NCI-H748 (cell line): ENCODE results near the gene SLC37A4.
A peak's percentile ranks its signal among the peaks of the same experiment; 100 is the strongest.
"Not testable (repeated sequence)": the region's sequence is repeated elsewhere in the genome, so short reads cannot be mapped to it uniquely, and the experiment has no call there.

Experiments used
- DNase-seq: peaks from one replicate; lab custom pipeline; 2025; ENCODE audit not compliant: unreplicated experiment; lab: John Stamatoyannopoulos, UW

SLC37A4 gene

DNA sequence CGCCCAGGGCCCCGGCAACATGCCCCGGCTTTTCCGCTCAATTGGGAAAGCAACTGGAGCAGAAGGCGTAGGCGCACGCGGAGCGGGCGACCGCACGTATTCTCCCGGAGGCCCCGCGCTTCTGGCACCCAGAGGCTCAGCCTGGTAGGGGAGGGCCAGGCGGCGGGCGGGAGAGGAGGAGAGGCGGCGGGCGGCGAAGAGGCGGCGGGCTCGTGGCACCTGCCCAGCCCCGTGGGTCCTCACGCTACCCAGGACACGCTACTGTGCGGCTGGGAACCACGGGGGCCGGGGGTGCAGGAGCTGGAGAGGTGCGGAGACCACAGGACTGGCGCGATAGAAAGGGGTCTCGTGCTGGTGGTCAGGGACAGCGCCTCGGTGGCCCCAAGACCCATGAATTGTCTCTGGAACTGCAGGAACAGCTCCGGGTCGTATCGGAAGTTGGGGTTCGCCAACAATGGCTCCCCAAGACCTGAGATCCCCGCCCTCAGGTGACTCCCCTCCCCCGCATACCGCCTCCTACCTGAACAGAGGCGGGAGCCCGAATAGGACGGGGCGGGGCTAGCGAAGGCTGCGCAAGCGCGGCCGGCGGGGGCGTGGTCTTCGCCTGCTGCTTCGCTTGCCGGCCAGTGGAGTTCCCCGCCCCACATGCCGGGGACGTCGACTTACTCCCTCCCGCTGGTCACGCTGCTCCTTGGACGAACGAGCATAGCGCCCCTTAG, at the start of gene SLC37A4:
Gene SLC37A4 (minus strand): TSS at position 549 of the 719 bp plus-strand sequence.
- peak; percentile 97 for DNase-seq

DNA sequence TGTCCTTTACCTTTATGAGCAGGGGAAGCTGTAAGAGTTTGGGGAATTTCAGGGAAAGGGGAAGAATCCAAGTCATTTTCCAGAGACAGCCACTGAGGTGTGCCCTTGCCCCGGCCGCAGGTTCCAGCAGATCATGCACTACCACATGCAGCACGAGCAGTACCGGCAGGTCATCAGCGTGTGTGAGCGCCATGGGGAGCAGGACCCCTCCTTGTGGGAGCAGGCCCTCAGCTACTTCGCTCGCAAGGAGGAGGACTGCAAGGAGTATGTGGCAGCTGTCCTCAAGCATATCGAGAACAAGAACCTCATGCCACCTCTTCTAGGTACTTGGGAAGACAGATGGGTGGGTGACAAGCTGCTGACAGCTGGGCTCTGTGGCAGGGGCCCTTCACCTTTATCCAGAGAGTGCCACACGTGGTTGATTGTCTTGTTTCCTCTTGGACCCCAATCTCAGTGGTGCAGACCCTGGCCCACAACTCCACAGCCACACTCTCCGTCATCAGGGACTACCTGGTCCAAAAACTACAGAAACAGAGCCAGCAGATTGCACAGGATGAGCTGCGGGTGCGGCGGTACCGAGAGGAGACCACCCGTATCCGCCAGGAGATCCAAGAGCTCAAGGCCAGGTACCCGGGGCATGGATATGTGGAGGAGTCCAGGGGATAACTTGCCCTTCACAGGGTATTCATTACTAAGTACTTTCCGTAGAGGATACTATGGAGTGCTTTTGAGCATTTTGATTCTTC, 48.2 kb upstream of the SLC37A4 start:
- no peak for DNase-seq

DNA sequence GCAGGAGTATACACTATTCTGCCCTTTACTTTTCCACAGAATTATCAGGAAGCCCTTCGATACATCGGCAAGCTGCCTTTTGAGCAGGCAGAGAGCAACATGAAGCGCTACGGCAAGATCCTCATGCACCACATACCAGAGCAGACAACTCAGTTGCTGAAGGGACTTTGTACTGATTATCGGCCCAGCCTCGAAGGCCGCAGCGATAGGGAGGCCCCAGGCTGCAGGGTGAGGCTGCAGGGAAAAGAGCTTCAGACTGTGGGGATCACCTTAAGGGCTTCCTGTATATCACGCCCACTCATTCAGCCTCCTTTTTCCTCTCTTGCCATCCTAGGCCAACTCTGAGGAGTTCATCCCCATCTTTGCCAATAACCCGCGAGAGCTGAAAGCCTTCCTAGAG, 47.2 kb upstream of the SLC37A4 start:
- DNase-seq, result no peak

DNA sequence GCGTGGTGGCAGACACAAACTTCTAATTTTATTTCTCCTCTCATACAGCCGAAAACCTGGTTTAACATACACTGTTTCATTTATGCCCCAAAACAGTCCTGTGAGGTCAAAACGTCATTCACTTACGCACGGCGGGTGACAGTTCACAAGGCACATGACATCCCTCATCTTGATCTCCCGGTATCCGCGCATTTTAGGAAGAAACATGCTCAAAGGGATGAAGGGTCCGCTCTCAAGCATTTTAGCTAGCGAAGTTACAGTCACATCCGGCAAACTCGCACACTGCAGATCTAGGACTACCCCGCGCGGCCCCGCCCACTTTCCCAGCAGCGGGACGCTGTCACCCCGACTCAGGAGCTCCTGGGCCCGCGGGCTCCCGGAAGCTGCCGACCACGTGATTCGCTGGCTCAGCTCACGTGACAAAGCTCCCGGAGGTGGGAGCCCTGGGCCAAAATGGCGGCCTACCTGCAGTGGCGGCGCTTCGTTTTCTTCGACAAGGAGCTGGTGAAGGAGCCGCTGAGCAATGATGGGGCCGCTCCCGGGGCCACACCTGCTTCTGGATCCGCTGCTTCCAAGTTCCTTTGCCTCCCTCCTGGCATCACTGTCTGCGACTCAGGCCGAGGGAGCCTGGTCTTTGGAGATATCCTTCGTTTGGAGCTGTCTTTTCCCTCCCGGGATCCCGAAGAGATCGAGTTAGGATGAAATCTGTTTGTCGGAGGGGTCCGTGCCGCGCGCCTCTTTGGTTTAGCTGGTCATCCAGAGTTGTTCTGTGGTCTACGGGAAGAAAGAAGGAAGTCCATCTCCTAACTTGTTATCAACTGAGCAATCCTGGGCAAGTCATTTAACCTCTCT, 36.9 kb upstream of the SLC37A4 start, which contains the start of gene VPS11:
Gene VPS11 (plus strand): TSS at position 448 of the 852 bp plus-strand sequence. CDS start 6 bp downstream, at position 454.
- DNase-seq, result peak; percentile 94

DNA sequence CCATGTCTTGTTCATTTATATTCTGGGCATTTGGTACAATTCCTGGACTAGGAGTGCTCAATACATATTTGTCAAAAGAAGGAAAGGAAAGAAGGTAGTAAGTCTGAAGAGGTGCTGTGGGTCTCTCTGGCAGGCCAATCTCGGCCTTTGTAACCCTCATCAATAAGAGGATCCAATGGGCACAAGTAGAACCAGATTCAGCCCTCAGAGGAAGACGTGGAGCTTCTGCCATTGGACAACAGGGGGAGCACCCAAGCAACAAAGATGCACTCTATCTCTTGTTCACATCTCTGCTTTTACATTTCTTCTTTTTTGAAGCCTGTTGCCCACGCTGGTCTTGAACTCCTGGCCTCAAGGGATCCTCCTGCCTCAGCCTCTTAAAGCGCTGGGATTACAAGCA, 34.7 kb upstream of the SLC37A4 start:
- DNase-seq, result peak; percentile 3

DNA sequence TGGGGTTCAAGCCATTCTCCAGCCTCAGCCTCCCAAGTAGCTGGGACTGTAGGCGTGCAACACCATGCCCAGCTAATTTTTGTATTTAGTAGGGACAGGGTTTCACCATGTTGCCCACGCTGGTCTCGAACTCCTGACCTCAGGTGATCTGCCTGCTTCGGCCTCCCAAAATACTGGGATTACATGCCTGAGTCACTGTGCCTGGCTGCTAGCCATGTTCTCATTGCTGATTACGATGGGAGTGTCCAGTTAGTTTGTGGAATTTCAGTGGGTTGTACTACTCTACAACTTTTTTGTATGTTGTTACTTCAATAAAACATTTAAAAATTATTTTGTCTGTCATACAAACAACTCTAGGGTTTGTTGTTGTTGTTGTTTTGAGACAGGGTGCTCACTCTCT, 32.1 kb upstream of the SLC37A4 start:
- no peak for DNase-seq

DNA sequence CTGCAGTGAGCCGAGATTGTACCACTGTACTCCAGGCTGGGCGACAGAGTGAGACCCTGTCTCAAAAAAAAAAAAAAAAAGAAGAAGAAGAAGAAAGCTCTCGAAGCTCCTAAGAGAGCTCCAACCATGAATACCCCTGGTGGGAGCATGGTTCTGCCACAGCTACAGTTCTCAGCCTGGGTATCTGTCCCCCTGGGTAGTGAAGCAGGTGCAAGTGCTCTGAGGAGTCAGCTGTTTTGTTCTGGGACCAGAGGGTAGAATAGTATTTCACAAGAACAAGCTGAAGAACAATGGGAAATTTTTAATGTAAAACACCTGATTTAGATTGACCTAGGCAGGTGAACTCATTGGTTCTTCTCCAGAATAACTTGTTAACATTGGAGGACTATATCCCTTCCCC, 30.6 kb upstream of the SLC37A4 start:
- no peak for DNase-seq

DNA sequence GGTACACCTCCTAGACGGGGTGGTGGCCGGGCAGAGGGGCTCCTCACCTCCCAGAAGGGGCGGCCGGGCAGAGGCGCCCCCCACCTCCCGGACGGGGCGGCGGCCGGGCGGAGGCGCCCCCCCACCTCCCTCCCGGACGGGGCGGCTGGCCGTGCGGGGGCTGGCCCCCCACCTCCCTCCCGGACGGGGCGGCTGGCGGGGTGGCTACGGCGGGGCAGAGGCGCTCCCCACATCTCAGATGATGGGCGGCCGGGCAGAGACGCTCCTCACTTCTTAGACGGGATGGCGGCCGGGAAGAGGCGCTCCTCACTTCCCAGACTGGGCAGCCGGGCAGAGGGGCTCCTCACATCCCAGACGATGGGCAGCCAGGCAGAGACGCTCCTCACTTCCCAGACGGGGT, 28.5 kb upstream of the SLC37A4 start:
- not testable (repeated sequence) for DNase-seq

DNA sequence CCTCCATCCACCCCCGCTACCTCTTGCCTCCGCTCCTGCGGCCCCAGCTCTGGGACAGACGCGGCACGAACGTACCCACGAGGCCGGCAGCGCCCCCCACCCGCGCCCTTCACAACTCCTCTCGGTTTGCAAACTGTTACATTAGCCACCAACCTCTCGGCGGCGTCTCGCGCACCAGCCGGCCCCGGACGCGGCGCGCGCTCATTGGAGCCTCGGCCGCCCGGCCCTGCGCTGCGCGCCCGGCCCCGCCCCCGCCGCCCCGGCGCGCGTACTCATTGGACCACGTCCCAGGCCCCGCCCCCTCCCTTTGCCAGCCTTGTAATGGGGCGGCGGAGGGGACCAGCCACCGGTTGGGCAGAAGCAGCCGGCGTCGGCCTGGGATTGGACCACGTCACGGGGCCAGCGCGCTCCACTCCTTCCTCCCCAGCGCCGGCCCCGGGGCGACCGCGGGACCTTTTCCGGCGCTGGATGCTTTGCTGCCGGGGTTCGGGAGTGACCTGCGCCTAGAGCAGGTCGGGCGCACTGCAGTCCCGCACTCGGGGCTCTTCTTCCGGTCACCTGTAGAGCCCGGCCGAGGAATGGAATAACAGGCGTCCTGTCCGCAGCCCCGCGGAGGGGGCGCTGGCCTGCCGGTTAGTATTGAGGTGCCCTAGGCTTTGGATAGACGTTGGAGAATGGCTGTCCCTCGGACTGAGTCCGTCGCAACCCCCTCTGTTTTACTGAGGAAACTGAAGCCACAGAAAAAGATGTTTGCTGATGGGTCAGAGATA, 26.5 kb upstream of the SLC37A4 start, which contains the start of gene HYOU1:
Gene HYOU1 (minus strand): TSS at position 206 of the 770 bp plus-strand sequence. CDS start 1,045 bp downstream, outside the sequence.
- peak; percentile 93 for DNase-seq

DNA sequence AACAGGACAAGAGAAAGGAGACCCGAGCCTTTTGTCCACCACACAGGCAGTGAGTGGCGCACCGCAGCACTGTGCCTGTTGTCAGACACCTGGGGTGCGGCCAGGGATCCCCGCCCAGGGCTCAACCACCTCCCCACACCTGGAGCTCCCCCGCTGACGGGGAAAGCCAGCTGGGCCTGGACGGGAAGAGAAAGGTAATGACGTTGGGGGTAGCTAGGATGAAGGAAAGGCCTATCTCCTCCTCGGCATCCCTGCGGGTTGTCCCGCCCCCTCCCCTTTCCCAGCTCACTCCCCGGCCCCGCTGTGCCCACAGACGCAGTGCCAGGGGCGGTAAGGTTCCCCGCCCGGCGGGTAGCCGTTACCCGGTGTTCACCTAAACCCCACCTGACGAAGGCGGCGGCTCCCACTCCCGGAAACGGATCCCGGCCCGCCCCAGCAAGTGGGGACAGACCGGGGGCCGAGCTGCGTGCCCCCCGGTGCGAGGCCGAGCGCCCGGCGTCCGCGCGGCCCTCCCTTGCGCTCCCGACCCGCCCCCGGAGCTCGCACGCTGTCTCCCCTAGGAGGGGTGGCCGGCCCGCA, 25.8 kb upstream of the SLC37A4 start:
- DNase-seq, result peak; percentile 51

DNA sequence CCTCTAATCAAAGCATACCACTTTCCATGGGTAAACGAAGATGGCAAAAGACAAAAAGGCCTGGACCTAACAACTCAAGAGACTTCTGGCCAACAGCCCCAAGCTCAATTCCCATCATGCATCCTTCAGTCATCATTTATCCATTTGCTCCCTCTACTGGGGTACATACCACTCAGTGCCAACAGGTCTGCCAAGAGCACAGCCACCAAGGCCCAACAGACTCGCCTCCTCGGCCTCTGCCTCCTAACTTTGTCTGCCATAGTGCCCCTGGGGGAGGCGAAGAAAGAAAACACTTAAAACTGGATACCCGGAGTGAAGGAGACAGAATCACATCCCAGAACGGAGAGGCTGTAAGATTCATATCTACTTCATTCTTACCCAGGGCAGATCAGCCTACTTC, 25.2 kb upstream of the SLC37A4 start:
- DNase-seq, result peak; percentile 6

DNA sequence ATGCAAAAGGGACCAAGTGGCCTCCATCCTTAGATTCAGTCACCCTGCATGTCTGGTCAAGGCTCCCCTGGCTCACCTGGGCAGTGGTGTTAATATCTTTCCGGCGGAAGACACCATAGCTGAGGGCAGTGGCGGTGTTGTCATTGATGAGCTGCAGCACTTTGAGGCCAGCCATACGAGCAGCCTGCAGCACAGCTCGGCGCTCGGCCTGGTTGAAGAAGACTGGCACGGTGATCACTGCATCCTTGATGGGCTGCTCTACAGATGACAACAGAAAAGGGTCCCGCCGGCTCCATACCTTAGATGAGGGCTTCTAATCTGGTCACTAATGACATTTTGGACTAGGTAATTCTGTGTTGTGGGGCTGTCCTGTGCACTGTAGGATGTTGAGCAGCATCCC, 23.7 kb upstream of the SLC37A4 start:
- no peak for DNase-seq

DNA sequence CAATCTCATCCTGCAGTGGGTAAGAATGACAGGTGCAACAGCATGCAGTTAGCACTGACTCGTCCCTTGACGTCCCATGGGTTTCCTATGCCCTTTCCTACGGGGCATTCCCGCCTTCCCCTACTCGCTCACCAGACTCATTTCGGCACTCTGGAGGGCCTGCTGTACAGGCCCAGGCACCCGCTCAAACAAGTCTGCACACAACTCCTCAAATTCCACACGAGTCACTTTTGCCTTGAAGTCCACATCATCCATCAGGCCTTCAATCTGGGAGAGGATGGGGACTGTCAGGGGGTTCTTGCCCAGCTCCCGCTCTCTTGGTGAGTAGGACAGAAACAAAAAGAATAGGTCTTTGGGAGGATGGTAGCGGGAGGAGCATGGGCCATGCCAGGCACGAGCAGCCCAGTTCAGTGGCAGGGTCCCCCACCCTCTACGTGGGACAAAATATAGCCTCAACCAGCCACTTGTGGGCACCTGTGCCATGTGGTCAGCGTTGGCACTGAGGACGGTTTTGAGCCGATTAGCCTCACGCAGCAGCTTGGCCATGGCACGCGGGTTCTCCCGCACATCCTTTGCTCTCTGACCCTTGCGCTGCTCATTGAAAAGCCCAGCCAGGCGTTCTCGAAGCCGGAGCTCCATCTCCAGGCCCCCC, 21.6 kb upstream of the SLC37A4 start:
- no peak for DNase-seq

DNA sequence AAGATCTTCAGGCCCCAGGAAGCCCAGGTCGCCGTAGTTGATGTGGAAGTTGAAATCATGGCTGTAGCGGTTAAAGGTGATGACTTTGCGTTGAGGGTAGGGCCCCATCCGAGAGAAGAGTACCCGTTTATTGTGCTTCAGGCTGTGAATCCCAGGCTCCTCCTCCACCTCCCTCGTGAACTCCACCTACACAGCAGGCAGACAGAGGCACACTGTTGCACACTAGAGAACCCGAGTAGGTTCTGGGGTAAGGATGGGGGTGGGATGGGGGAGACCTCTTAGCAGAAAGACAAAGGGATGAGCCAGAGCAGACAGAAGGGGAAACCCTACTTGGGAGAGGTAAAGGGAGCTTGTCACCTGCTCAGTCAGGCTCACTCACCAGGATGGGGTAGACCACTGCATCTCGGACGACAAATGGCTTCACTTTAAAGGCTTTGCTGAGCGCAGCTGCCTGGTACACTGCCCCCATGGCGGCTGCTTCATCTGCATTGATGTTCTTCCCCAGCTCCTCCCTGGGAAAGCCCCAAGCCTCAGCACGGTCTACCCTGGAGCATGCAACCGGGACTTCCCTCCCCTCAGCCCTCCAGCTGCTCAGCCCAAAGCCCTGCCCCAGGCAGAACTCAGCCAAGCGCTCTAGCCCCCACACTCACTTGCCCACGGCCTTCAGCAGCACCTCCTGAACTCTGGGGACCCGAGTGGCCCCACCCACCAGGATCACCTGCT, 20.9 kb upstream of the SLC37A4 start:
- DNase-seq, result no peak

DNA sequence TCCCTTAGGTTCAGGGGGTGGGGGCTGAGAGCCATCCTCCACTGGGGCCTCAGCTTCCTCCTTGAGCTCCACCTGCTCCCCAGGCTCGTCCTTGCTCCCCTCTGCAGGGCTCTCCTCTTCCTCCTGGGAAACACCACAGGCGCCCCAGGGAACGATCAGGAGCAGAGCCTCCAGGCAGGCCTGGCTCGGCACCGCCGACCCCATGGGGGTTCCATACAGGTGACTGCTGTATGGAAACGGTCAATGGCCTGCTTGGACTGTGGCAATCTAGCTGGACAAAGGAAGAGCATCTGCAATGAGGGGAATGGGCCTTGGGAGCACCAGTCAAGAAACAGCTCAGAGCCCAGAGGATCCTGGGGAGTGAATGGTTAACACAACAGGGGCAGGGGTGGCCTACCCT, 18.4 kb upstream of the SLC37A4 start:
- DNase-seq, result no peak

DNA sequence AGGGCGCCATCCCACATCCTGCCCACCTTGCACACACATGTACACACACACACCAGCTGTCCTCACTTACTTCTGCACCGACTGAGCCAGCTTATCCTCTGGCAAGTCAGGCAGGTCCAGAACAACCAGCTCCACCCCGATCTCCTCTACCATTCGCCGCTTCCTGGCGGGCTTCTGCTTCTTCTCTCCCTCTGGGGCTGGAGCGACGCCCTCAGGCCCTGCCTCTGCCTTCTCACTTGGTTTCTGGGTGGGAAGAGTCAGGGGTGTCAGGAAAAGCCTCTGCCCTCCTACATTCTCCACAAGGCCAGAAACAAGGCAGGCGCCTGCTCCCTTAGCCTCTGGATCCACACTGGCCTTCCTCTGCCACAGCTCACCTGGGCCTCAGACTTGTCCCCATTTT, 18.0 kb upstream of the SLC37A4 start:
- DNase-seq, result no peak

DNA sequence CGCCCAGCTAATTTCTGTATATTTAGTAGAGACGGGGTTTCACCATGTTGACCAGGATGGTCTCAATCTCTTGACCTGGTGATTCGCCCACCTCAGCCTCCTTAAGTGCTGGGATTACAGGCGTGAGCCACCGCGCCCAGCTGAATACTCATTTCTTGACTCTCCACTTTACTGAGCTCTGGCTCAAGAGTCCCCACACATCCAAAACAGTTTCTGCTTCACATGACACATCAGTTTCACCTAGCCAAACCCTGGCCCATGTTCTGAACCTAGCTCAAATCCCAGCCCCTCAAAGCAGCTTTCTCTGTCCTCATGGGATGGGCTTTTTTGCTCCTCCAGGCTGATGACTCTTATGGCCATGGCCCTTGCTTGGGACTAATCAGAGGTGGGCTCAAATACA, 16.5 kb upstream of the SLC37A4 start:
- DNase-seq, result no peak

DNA sequence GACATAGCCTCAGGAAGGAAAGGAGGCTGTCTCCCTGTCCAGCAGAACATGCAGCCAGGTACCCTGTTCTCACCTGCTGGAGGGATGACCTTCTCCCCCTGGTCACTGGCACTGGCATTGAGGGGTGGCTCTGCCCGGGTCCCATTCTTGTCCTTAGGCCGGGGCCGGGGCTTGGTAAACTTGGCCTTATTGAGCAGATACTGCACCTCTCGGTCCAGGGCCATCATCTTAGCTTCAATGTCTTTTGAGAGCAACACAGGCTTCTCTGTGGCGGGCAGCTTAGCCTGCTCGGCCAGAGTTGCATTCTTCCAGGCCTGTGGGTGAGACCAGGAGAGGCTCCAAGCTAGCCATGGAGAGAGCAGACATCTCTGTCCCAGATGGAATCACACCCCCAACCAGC, 15.8 kb upstream of the SLC37A4 start:
- no peak for DNase-seq

DNA sequence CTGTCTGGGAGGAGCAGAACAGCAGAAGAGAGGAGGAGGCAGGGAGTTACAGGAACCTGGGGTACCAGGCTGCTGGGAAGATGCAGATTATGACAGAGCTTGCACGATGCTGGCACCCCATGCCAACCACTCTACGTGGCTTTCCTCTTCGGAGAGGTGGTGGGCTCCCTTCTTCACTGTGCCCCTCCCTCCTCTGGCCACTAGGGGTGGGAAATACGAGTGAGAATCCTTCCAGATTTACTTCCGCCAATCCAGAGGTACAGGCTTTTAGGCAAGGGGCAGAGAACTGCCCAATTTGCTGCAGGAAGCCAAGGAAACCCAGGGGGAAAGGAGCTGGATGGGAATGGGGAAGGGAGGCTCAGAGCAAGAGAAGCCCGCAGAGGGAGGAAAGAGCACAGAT, 14.0 kb upstream of the SLC37A4 start:
- no peak for DNase-seq
